Left ventricle myocardium inferior (tissue), 1 donor: Measurements from ENCODE around the gene LGALS4. TPM values are rescaled to one million over a fixed set of nuclear protein-coding genes. Genes with fewer than 3 reads are reported as not detected.

Experiments
- DNase-seq: peaks from one replicate; pipeline ENCODE4 v3.0.0-alpha.2; 2020
- H3K27ac ChIP-seq: fragments of 200-600 bp; replicated peaks from 2 replicates; pipeline ENCODE4 v1.8.0; 2021
- H3K27me3 ChIP-seq: fragments of 200-600 bp; 2 replicates; pipeline ENCODE4 v1.8.0; 2021; ENCODE audit warnings: low read depth
- H3K36me3 ChIP-seq: fragments of 200-600 bp; 2 replicates; pipeline ENCODE4 v1.8.0; 2021
- H3K4me1 ChIP-seq: fragments of 200-600 bp; 2 replicates; pipeline ENCODE4 v1.8.0; 2021
- H3K4me3 ChIP-seq: fragments of 200-600 bp; 2 replicates; pipeline ENCODE4 v1.8.0; 2021; ENCODE audit warnings: mild to moderate bottlenecking, moderate library complexity
- H3K9me3 ChIP-seq: fragments of 200-600 bp; replicated peaks from 2 replicates; pipeline ENCODE4 v1.8.0; 2021
- CTCF ChIP-seq: fragments of 200-600 bp; IDR thresholded peaks from 2 replicates; pipeline ENCODE4 v1.8.0; 2021; ENCODE audit warnings: antibody characterized with exemption, mild to moderate bottlenecking, borderline replicate concordance
- intact Hi-C: fragments of 100-400 bp; cut with micrococcal nuclease; formaldehyde crosslinking; loops from one replicate; pipeline ENCODE4 v1.11.0; 2022
- total RNA-seq: library from RNA; stranded (reverse); fragmentation: NEBNext Ultra II Directional; extraction: Animal tissue kit (Norgen Biotek cat#: 25700); gene quantifications from one replicate; pipeline ENCODE4 v1.2.1, GENCODE V29; 2021
- donor health status: DM: no; HTN: yes; CAD: no; lungs with severe emphysema.

Gene LGALS4
- total RNA-seq, 1 donor from 2014 or later, result 0.82 TPM

GRCh38 chr19:38843175-38843758, 30.5 kb upstream of the LGALS4 start:
- Histone ChIP-seq H3K36me3 (peaks cover 97% of the 10 kb centered on the region), H3K4me1 (peaks cover 67% of the 10 kb centered on the region), H3K4me3 (no peak overlapping the region), H3K27ac (no peak overlapping the region), H3K27me3 (no peaks in the 10 kb centered on the region), H3K9me3 (no peaks in the 10 kb centered on the region)
- no peak for DNase-seq
- intact Hi-C loops, result no loop called here
- TF ChIP-seq CTCF, result no peak

DNA sequence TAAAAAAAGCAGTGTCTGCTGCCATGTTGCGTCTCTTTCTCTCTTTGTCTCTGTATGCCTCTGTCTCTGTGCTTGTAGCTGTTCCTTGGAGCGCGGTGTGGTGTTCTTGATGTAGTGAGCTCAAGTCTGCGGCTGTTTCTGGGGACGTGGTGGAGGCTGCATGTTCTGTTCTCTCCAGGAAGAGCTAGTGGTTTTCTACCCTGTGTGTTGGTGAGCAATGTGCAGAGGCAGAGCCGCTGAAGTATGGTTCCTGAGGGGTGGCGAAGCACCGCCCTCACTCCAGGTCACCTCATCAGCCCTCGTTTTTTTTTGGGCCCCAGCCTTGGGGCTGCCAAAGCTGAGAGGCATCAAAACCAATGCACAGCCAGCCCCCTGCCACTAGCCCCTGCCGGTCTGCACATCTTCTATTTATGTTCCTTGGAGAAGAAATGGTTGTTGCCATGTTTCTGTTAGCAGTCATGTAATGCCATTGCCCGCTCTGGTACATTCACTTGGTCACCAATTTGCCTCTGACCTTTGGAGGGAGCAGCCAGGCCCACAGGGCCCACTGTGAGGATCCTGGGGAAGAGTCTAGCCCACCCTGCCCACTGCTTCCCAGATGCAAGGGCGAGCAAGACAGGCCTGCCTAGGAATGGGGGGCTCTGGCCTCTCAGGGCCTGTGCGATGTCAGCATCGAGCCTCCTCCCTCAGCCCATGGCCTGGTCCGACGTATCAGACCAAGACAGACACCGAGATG, 29.9 kb upstream of the LGALS4 start:
- Histone ChIP-seq H3K9me3 (no peaks in the 10 kb centered on the region), H3K36me3 (peaks cover 100% of the 10 kb centered on the region), H3K27me3 (no peaks in the 10 kb centered on the region), H3K27ac (no peak overlapping the region), H3K4me3 (no peak overlapping the region), H3K4me1 (peaks cover 64% of the 10 kb centered on the region)
- no peak for DNase-seq
- intact Hi-C loops, result no loop called here
- TF ChIP-seq CTCF, result no peak

DNA sequence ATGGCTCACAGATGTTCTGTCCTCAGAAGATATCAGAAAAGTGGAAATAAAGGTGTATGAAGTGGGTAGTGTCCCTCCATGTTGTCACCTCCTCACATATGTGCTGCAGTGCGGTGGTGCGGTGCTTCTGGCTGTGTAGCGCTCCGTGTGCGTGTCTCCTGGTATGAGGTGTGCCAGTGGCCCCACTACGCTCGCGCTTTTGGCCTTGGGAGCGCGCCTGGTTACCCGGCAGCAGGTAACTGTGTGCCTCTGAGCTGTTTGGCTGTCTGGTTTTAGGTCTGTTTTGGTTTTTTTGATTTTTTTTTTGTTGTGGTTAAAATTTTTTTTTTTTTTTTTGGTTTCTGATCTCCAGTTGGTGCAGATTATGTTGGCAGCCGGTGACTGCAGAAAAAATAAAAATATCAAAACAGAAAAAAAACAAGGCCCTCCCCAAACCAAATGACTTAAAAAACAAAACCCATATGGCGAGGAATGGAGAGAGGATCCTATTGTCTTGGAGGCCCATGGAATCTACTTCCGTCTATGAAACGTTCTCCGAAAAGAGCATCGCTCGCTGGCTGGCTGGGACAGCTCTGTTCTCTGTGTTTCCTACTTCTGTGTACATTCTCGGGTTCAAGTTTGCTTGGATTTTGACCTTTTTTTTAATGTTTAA, 29.2 kb upstream of the LGALS4 start:
- DNase-seq, result no peak

DNA sequence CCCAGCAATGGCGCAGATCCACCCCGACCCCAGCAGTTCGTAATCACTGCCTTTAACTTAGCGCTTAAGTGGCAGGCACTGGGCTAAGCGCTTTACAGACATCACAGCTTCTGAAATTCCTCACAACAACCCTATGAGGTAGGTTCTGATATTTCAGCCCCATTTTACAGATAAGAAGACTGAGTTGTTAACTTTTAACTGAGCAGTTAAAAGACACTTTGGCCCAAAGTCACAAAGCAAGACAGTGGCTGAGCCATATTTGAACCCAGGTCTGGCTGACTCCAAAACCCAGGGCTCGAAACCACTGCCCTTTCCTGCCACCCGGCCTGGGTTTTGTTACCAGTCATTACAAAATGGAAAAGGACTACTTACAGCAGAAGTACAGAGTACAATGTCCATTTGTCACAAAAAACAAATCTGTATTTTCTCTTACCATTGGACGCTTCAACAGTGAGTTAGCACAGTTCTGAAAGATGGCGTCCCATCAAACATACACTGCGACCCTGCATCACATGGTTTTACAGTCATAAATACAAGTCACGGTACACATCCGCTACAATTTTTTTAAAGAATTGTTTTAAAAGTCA, 28.5 kb upstream of the LGALS4 start:
- no peak for DNase-seq
- H3K9me3 ChIP-seq, result no peaks in the 10 kb centered on the region
- H3K36me3 ChIP-seq, result peaks cover 100% of the 10 kb centered on the region
- H3K27ac ChIP-seq, result no peak overlapping the region
- TF ChIP-seq CTCF, result no peak
- H3K4me3 ChIP-seq, result no peak overlapping the region
- peaks cover 59% of the 10 kb centered on the region for H3K4me1 ChIP-seq
- no peaks in the 10 kb centered on the region for H3K27me3 ChIP-seq
- intact Hi-C loops, result no loop called here

More for the DNA sequence above, 29.2 kb upstream of the LGALS4 start:
- H3K36me3 ChIP-seq, result peaks cover 100% of the 10 kb centered on the region
- no peak for TF ChIP-seq CTCF
- H3K4me3 ChIP-seq, result no peak overlapping the region
- no peak overlapping the region for H3K27ac ChIP-seq
- H3K27me3 ChIP-seq, result no peaks in the 10 kb centered on the region
- intact Hi-C loops, result no loop called here
- no peaks in the 10 kb centered on the region for H3K9me3 ChIP-seq
- peaks cover 64% of the 10 kb centered on the region for H3K4me1 ChIP-seq

DNA sequence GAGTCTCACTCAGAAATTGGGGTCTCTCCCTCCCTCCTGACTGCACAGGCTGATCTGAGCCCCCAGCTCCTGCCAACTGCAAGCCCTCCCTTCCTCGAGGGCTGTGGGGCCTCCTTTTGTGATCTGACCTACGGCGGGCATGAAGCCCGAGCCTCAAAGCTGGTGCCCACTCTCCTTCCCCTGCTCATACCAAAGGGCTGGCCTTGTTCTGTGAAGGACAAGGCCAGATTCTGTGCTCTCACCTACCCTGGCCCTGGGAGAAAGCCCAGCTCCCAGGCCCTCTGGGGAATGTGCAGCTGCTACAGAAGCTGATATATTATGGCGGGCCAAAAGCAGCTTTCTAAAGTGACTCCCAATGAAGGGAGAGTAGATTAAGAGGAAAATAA, 27.8 kb upstream of the LGALS4 start:
- H3K27ac ChIP-seq, result no peak overlapping the region
- peaks cover 59% of the 10 kb centered on the region for H3K4me1 ChIP-seq
- no peak for TF ChIP-seq CTCF
- no peaks in the 10 kb centered on the region for H3K27me3 ChIP-seq
- H3K36me3 ChIP-seq, result peaks cover 100% of the 10 kb centered on the region
- no peak for DNase-seq
- H3K9me3 ChIP-seq, result no peaks in the 10 kb centered on the region
- no peak overlapping the region for H3K4me3 ChIP-seq
- intact Hi-C loops, result no loop called here
